Nephron (organoid): ENCODE results near the gene SH3BP4.

Experiments used
- H3K27ac Mint-ChIP-seq, 3 experiments: 2 replicates each; pipeline ENCODE4 v1.8.0; 2020; ENCODE audit warnings: mixed read lengths in 3 of 3, mild to moderate bottlenecking in 2 of 3, moderate library complexity in 1 of 3
- H3K27me3 Mint-ChIP-seq: 2 replicates; pipeline ENCODE4 v1.8.0; 2021; ENCODE audit warnings: low read depth, mild to moderate bottlenecking, moderate library complexity, mixed read lengths
- H3K36me3 Mint-ChIP-seq: 2 replicates; pipeline ENCODE4 v1.8.0; 2020; ENCODE audit warnings: low read depth, mixed read lengths
- H3K4me1 Mint-ChIP-seq: 2 replicates; pipeline ENCODE4 v1.8.0; 2020; ENCODE audit warnings: mixed read lengths
- H3K4me3 Mint-ChIP-seq, 3 experiments: 2 replicates each; pipeline ENCODE4 v1.8.0; 2020; ENCODE audit warnings: mild to moderate bottlenecking in 3 of 3, mixed read lengths in 3 of 3, moderate library complexity in 2 of 3
- H3K9me3 Mint-ChIP-seq: 2 replicates; pipeline ENCODE4 v1.8.0; 2020; ENCODE audit warnings: mixed read lengths
- CTCF ChIP-seq, 3 experiments: fragments of 200-600 bp; sonication (generic); IDR thresholded peaks; one replicate each; pipeline ENCODE4 v1.5.0; 2021; ENCODE audit warnings: antibody characterized with exemption in 3 of 3; ENCODE audit not compliant: unreplicated experiment in 3 of 3

Gene SH3BP4

GRCh38 chr2:235098269-235098668, 146.5 kb downstream of the SH3BP4 start:
- Mint-ChIP-seq H3K9me3 (no peaks in the 10 kb centered on the region), H3K36me3 (no peaks in the 10 kb centered on the region), H3K4me3 (no peak overlapping the region), H3K27me3 (peaks cover 19% of the 10 kb centered on the region), H3K27ac (peak overlapping the region in 1 of 3 experiments; percentile 54), H3K4me1 (peaks cover 43% of the 10 kb centered on the region)
- TF ChIP-seq CTCF (IDR thresholded peaks at IDR 0.05; ENCODE audit: unreplicated experiment in 3 of 3) = peak in 1 of 3 experiments; percentile 11

GRCh38 chr2:235098736-235099494, 147.1 kb downstream of the SH3BP4 start:
- Mint-ChIP-seq H3K9me3 (no peaks in the 10 kb centered on the region), H3K4me3 (no peak overlapping the region), H3K4me1 (peaks cover 43% of the 10 kb centered on the region), H3K36me3 (no peaks in the 10 kb centered on the region), H3K27ac (peak overlapping the region in 2 of 3 experiments; percentile 24 to 45), H3K27me3 (peaks cover 22% of the 10 kb centered on the region)
- no peak for TF ChIP-seq CTCF (IDR thresholded peaks at IDR 0.05; ENCODE audit: unreplicated experiment in 3 of 3)

DNA sequence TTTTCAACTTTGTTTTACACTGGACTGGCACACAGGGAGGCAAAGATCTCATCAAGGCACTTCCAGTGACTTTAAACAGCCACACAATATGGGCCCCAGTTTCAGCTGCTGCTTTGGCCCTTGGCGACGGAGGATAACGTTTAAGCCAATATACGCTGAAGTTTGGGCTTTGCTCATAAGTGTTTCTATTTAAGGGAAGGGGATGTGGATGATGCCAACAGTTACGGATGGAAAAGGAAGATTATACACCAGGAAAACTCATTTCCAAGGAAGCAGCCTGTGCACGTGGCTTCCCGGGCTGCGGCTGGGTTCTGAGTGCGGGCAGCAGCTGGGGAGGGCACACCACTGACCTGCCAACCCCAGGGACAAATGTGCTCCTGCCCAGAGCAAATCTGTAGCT, 151.1 kb downstream of the SH3BP4 start:
- H3K9me3 Mint-ChIP-seq = no peaks in the 10 kb centered on the region
- no peaks in the 10 kb centered on the region for H3K36me3 Mint-ChIP-seq
- no peak for TF ChIP-seq CTCF (IDR thresholded peaks at IDR 0.05; ENCODE audit: unreplicated experiment in 3 of 3)
- H3K4me3 Mint-ChIP-seq = no peak overlapping the region
- H3K27ac Mint-ChIP-seq = no peak overlapping the region
- H3K4me1 Mint-ChIP-seq = peaks cover 43% of the 10 kb centered on the region
- H3K27me3 Mint-ChIP-seq = peaks cover 35% of the 10 kb centered on the region
